ENCODE data around the gene ZNF101. TPM values are rescaled to one million over a fixed set of nuclear protein-coding genes. Genes with fewer than 3 reads are reported as not detected.

ZNF101 gene
- total and polyA plus RNA-seq, 9 donors: 2.9 to 12.6 (median 5.6) TPM

GRCh38 chr19:19721896-19722295 lies 53.3 kb downstream of the ZNF101 start:
- intact Hi-C loops (cut with DNase I): no loop called here
- peaks cover 10 to 35% of the 10 kb centered on the region in 2 donors for H3K9me3 ChIP-seq
- 97 to 100% (median 97%) methylated on average over 2 of the region's 2 CpGs for WGBS, 3 donors

DNA sequence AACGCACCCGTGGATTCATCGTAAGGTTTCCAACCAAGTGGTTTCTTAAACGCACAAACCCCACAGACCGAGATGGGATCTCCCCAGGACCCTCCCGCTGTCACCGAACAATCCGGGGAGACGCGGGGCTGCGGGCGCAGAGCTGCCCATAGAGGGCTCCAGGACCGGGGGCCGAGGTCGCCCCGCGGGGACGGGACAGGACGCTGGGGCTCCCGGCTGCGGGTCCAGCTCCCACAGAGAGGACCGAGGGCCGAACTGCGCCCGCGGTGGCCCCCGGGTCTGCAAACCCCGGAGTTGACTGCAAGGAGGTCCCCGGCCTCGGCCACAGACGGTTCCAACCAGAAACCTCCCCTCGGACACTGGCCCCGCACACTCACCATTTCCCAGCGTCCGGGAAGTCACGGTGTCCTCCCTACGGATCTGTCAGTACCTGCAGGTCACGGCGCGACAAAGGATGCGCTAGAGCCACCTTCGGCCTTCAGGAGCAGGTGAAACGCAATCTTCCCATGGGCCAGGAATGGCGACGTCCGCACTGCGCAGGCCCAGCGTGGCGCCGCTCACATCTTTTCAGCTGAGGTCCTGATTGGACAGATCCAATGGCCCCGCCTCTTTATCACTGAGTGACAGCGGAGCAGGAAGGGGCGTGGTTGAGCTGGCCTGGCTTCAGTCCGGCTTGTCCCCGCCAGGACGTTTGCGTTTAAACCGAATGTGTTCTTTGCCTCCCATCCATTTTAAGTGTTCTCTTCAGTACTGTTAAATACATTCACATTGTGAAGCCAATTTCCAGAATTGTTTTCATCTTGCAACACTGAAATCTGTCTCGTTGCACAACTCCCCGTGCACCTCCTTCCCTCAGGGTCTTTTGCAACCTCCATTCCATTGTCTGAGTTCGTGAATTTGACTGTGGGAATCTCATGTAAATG lies 64.2 kb downstream of the ZNF101 start, which contains the start of gene ZNF14:
TSS of gene ZNF14 (minus strand) at position 534 of the 923 bp plus-strand sequence. CDS start at position 380, 154 bp downstream.
- H3K27ac ChIP-seq: peak within 1 kb of the TSS; percentile 54 to 68
- H3K9me3 ChIP-seq: peaks cover 4 to 9% of the 10 kb centered on the region in 2 donors
- H3K4me1 ChIP-seq (ENCODE audit: insufficient read depth): peaks cover 3% of the 10 kb centered on the region
- DNase-seq: peak; percentile 92 to 95 (median 94)
- no peak for TF ChIP-seq EP300 (IDR thresholded peaks at IDR 0.05)
- peak; percentile 88 for TF ChIP-seq POLR2A (IDR thresholded peaks at IDR 0.05)
- TF ChIP-seq, protein P1, sequence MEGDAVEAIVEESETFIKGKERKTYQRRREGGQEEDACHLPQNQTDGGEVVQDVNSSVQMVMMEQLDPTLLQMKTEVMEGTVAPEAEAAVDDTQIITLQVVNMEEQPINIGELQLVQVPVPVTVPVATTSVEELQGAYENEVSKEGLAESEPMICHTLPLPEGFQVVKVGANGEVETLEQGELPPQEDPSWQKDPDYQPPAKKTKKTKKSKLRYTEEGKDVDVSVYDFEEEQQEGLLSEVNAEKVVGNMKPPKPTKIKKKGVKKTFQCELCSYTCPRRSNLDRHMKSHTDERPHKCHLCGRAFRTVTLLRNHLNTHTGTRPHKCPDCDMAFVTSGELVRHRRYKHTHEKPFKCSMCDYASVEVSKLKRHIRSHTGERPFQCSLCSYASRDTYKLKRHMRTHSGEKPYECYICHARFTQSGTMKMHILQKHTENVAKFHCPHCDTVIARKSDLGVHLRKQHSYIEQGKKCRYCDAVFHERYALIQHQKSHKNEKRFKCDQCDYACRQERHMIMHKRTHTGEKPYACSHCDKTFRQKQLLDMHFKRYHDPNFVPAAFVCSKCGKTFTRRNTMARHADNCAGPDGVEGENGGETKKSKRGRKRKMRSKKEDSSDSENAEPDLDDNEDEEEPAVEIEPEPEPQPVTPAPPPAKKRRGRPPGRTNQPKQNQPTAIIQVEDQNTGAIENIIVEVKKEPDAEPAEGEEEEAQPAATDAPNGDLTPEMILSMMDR (IDR thresholded peaks at IDR 0.05): peak in 1 of 3 donors; percentile 4
- H3K4me3 ChIP-seq: peak within 1 kb of the TSS; percentile 99
- WGBS, 3 donors: 0 to 1% (median 0%) methylated on average over 50 to 61 of the region's 61 CpGs
- no peaks in the 10 kb centered on the region for H3K36me3 ChIP-seq
- no peaks in the 10 kb centered on the region for H3K27me3 ChIP-seq
- intact Hi-C loops (cut with DNase I): no loop called here

More at GRCh38 chr19:19721896-19722295, 53.3 kb downstream of the ZNF101 start:
- H3K4me3 ChIP-seq: no peak overlapping the region
- no peaks in the 10 kb centered on the region for H3K27me3 ChIP-seq
- no peak for DNase-seq
- no peak overlapping the region for H3K27ac ChIP-seq
- no peaks in the 10 kb centered on the region for H3K36me3 ChIP-seq
- TF ChIP-seq EP300 (IDR thresholded peaks at IDR 0.05) (no peak), POLR2A (IDR thresholded peaks at IDR 0.05) (no peak)
- TF ChIP-seq, protein P1 (IDR thresholded peaks at IDR 0.05): no peak
- H3K4me1 ChIP-seq (ENCODE audit: insufficient read depth): no peaks in the 10 kb centered on the region

Small RNA genes lying within 50 kb of the gene (small RNA-seq; reads per million reads assigned to genes)
- not detected for gene AC011458.2

Other genes with a start within 250 kb of the ZNF101 start
- 1 to 10 TPM in 3 of 7 donors, under 1 TPM in 4; 0.76 to 1.8 (median 0.95) TPM for gene TSSK6, start 153.3 kb upstream of the ZNF101 start, total RNA-seq
- gene TSSK6, start 153.3 kb upstream of the ZNF101 start, polyA plus RNA-seq: 1 to 10 TPM in 1 of 2 donors, not detected in 1; 2.5 TPM
- gene NDUFA13, start 152.6 kb upstream of the ZNF101 start, total RNA-seq: 100 to 1,000 TPM in 6 of 7 donors, 10 to 100 TPM in 1; 46.5 to 291 (median 212) TPM
- gene NDUFA13, start 152.6 kb upstream of the ZNF101 start, polyA plus RNA-seq: 100 to 1,000 TPM in 1 of 2 donors, 10 to 100 TPM in 1; 33.5 to 202 TPM
- 1 to 10 TPM; 2.0 to 5.0 (median 3.5) TPM for gene YJEFN3, start 139.9 kb upstream of the ZNF101 start, total RNA-seq
- 1 to 10 TPM; 2.9 TPM for gene YJEFN3, start 139.9 kb upstream of the ZNF101 start, polyA plus RNA-seq
- gene CILP2, start 130.6 kb upstream of the ZNF101 start, total RNA-seq: 1 to 10 TPM in 4 of 7 donors, under 1 TPM in 3; 0.48 to 9.7 (median 1.1) TPM
- gene CILP2, start 130.6 kb upstream of the ZNF101 start, polyA plus RNA-seq: 1 to 10 TPM in 1 of 2 donors, under 1 TPM in 1; 0.28 to 1.0 TPM
- 1 to 10 TPM; 1.9 to 4.4 (median 3.2) TPM for gene PBX4, start 50.2 kb upstream of the ZNF101 start, total RNA-seq
- gene PBX4, start 50.2 kb upstream of the ZNF101 start, polyA plus RNA-seq: 1 to 10 TPM in 1 of 2 donors, under 1 TPM in 1; 0.73 to 4.1 TPM
- gene LPAR2, start 40.6 kb upstream of the ZNF101 start, total RNA-seq: 10 to 100 TPM in 1 of 7 donors, 1 to 10 TPM in 6; 4.5 to 17.0 (median 7.3) TPM
- 1 to 10 TPM; 3.2 to 7.9 TPM for gene LPAR2, start 40.6 kb upstream of the ZNF101 start, polyA plus RNA-seq
- gene GMIP, start 25.2 kb upstream of the ZNF101 start, total RNA-seq: 1 to 10 TPM; 3.9 to 6.9 (median 5.2) TPM
- gene GMIP, start 25.2 kb upstream of the ZNF101 start, polyA plus RNA-seq: 1 to 10 TPM; 3.3 to 3.8 TPM
- gene ATP13A1, start 5.2 kb upstream of the ZNF101 start, total RNA-seq: 100 to 1,000 TPM in 2 of 7 donors, 10 to 100 TPM in 5; 46.7 to 407 (median 67.7) TPM
- 10 to 100 TPM; 24.9 to 40.9 TPM for gene ATP13A1, start 5.2 kb upstream of the ZNF101 start, polyA plus RNA-seq
- gene ZNF14, start 64.3 kb downstream of the ZNF101 start, total RNA-seq: 10 to 100 TPM in 6 of 7 donors, 1 to 10 TPM in 1; 9.0 to 19.9 (median 12.6) TPM
- gene ZNF14, start 64.3 kb downstream of the ZNF101 start, polyA plus RNA-seq: 1 to 10 TPM; 6.3 to 9.5 TPM
- gene ZNF506, start 152.9 kb downstream of the ZNF101 start, total RNA-seq: 10 to 100 TPM; 23.9 to 46.1 (median 29.6) TPM
- gene ZNF506, start 152.9 kb downstream of the ZNF101 start, polyA plus RNA-seq: 10 to 100 TPM; 10.3 to 20.3 TPM
- 10 to 100 TPM in 6 of 7 donors, 1 to 10 TPM in 1; 9.1 to 20.3 (median 15.1) TPM for gene ZNF253, start 197.0 kb downstream of the ZNF101 start, total RNA-seq
- gene ZNF253, start 197.0 kb downstream of the ZNF101 start, polyA plus RNA-seq: 10 to 100 TPM; 12.7 to 16.8 TPM
- gene ZNF93, start 232.1 kb downstream of the ZNF101 start, total RNA-seq: 10 to 100 TPM in 2 of 7 donors, 1 to 10 TPM in 5; 4.9 to 15.2 (median 7.7) TPM
- 1 to 10 TPM; 5.5 to 8.9 TPM for gene ZNF93, start 232.1 kb downstream of the ZNF101 start, polyA plus RNA-seq

Data from ovary (tissue), 9 donors.